ENCODE results near the gene KLF8.
A peak's percentile ranks its signal among the peaks of the same experiment; 100 is the strongest.

Gene KLF8

GRCh38 chrX:56233682-56234081, 1.5 kb downstream of the KLF8 start:
- peak overlapping the region; percentile 68 for H3K4me3 ChIP-seq (ENCODE audit: low read depth, low read length)

GRCh38 chrX:56248492-56248891, 16.3 kb downstream of the KLF8 start:
- Histone ChIP-seq H3K9me3 (ENCODE audit: control insufficient read depth, insufficient read depth, low read length) (peaks cover 46% of the 10 kb centered on the region), H3K36me3 (ENCODE audit: control insufficient read depth, insufficient read depth, low read length) (no peaks in the 10 kb centered on the region), H3K27me3 (ENCODE audit: control insufficient read depth, insufficient read depth, low read length) (no peaks in the 10 kb centered on the region), H3K4me3 (ENCODE audit: low read depth, low read length) (no peak overlapping the region), H3K9ac (ENCODE audit: low read depth, low read length) (no peak overlapping the region), H3K27ac (ENCODE audit: low read depth, low read length) (no peak overlapping the region), H3K4me1 (ENCODE audit: control insufficient read depth, insufficient read depth, low read length) (no peaks in the 10 kb centered on the region)

More at GRCh38 chrX:56233682-56234081, 1.5 kb downstream of the KLF8 start:
- Histone ChIP-seq H3K36me3 (ENCODE audit: control insufficient read depth, insufficient read depth, low read length) (no peaks in the 10 kb centered on the region), H3K9ac (ENCODE audit: low read depth, low read length) (no peak overlapping the region), H3K4me1 (ENCODE audit: control insufficient read depth, insufficient read depth, low read length) (no peaks in the 10 kb centered on the region), H3K27me3 (ENCODE audit: control insufficient read depth, insufficient read depth, low read length) (no peaks in the 10 kb centered on the region), H3K9me3 (ENCODE audit: control insufficient read depth, insufficient read depth, low read length) (peaks cover 46% of the 10 kb centered on the region; the same call in 1 of the 2 replicates), H3K27ac (ENCODE audit: low read depth, low read length) (no peak overlapping the region)

GRCh38 chrX:56253832-56254703, 21.9 kb downstream of the KLF8 start:
- H3K4me1 ChIP-seq (ENCODE audit: control insufficient read depth, insufficient read depth, low read length) = no peaks in the 10 kb centered on the region
- no peaks in the 10 kb centered on the region for H3K36me3 ChIP-seq (ENCODE audit: control insufficient read depth, insufficient read depth, low read length)
- no peaks in the 10 kb centered on the region for H3K27me3 ChIP-seq (ENCODE audit: control insufficient read depth, insufficient read depth, low read length)
- no peak overlapping the region for H3K27ac ChIP-seq (ENCODE audit: low read depth, low read length)
- H3K4me3 ChIP-seq (ENCODE audit: low read depth, low read length) = no peak overlapping the region
- H3K9me3 ChIP-seq (ENCODE audit: control insufficient read depth, insufficient read depth, low read length) = peaks cover 40% of the 10 kb centered on the region
- H3K9ac ChIP-seq (ENCODE audit: low read depth, low read length) = no peak overlapping the region

DNA sequence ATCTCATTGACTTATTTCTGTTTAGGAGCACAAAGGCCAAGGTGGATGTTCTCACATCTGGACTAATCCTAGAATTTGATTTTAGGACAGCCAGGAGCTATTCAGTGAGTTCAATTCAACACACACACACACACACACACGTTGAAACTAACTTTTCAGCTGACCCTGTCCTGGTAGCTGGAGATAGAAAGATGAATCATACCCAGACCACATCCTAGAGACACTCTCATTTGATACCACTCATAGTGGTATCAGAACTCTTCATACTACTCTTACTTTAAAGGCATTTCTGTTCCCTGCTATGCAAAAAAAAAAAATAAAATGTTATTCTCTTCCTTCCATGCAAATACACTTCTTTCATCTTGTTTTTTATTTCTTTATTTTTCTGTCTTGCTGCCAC, 36.7 kb downstream of the KLF8 start:
- H3K9me3 ChIP-seq (ENCODE audit: control insufficient read depth, insufficient read depth, low read length) = peaks cover 42% of the 10 kb centered on the region
- no peak overlapping the region for H3K27ac ChIP-seq (ENCODE audit: low read depth, low read length)
- no peak overlapping the region for H3K9ac ChIP-seq (ENCODE audit: low read depth, low read length)
- no peaks in the 10 kb centered on the region for H3K4me1 ChIP-seq (ENCODE audit: control insufficient read depth, insufficient read depth, low read length)
- H3K36me3 ChIP-seq (ENCODE audit: control insufficient read depth, insufficient read depth, low read length) = no peaks in the 10 kb centered on the region
- no peak overlapping the region for H3K4me3 ChIP-seq (ENCODE audit: low read depth, low read length)
- H3K27me3 ChIP-seq (ENCODE audit: control insufficient read depth, insufficient read depth, low read length) = no peaks in the 10 kb centered on the region

DNA sequence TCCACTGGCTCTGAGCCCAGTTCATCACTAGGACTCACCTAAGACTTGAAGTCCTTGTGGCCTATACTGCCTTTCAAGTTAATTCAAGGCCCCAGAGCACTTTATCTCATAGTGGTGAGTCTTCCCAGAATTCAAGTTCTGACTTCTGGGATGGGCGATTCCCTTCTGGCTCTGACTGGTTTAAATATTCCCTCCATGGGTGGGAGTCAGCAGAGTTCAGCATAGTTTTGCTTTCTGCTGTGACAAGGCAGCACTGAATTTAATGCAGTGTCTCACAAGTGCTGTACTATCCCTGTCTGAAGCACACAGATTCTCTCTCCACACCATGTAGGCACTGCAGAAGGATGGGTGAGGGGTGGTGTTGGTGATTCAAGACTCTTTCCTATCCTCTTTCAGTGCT, 46.5 kb downstream of the KLF8 start:
- no peaks in the 10 kb centered on the region for H3K4me1 ChIP-seq (ENCODE audit: control insufficient read depth, insufficient read depth, low read length)
- peaks cover 43% of the 10 kb centered on the region for H3K9me3 ChIP-seq (ENCODE audit: control insufficient read depth, insufficient read depth, low read length)
- no peak overlapping the region for H3K27ac ChIP-seq (ENCODE audit: low read depth, low read length)
- no peaks in the 10 kb centered on the region for H3K36me3 ChIP-seq (ENCODE audit: control insufficient read depth, insufficient read depth, low read length)
- no peak overlapping the region for H3K9ac ChIP-seq (ENCODE audit: low read depth, low read length)
- no peaks in the 10 kb centered on the region for H3K27me3 ChIP-seq (ENCODE audit: control insufficient read depth, insufficient read depth, low read length)
- no peak overlapping the region for H3K4me3 ChIP-seq (ENCODE audit: low read depth, low read length)

DNA sequence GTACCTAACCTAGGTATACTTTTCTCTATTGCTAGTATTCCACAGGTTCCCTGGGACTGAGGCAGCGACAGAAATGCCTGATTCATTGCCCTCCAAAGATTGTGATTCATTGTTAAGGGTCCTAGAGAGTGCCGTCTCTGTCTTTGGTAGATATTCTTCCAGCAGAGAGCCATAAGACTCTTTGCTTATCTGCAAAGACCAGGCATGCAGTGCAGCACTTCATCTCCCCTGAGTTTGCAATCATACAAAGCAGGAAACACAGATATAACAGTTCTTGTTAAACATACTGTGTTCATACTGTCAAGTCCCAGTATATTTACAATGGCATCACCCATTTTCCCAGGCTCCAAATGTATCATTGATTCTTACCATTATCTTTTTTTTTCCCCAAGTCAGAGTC, 47.7 kb downstream of the KLF8 start:
- no peak overlapping the region for H3K27ac ChIP-seq (ENCODE audit: low read depth, low read length)
- no peak overlapping the region for H3K4me3 ChIP-seq (ENCODE audit: low read depth, low read length)
- H3K36me3 ChIP-seq (ENCODE audit: control insufficient read depth, insufficient read depth, low read length) = no peaks in the 10 kb centered on the region
- no peaks in the 10 kb centered on the region for H3K27me3 ChIP-seq (ENCODE audit: control insufficient read depth, insufficient read depth, low read length)
- peaks cover 45% of the 10 kb centered on the region for H3K9me3 ChIP-seq (ENCODE audit: control insufficient read depth, insufficient read depth, low read length)
- H3K4me1 ChIP-seq (ENCODE audit: control insufficient read depth, insufficient read depth, low read length) = no peaks in the 10 kb centered on the region
- H3K9ac ChIP-seq (ENCODE audit: low read depth, low read length) = no peak overlapping the region

- Histone ChIP-seq H3K9ac (ENCODE audit: low read depth, low read length) (no peak overlapping the region), H3K4me1 (ENCODE audit: control insufficient read depth, insufficient read depth, low read length) (no peaks in the 10 kb centered on the region), H3K27ac (ENCODE audit: low read depth, low read length) (no peak overlapping the region), H3K36me3 (ENCODE audit: control insufficient read depth, insufficient read depth, low read length) (no peaks in the 10 kb centered on the region), H3K27me3 (ENCODE audit: control insufficient read depth, insufficient read depth, low read length) (no peaks in the 10 kb centered on the region), H3K4me3 (ENCODE audit: low read depth, low read length) (no peak overlapping the region), H3K9me3 (ENCODE audit: control insufficient read depth, insufficient read depth, low read length) (peaks cover 62% of the 10 kb centered on the region)
These were observed 49.6 kb downstream of the KLF8 start for GRCh38 chrX:56281789-56282188.

DNA sequence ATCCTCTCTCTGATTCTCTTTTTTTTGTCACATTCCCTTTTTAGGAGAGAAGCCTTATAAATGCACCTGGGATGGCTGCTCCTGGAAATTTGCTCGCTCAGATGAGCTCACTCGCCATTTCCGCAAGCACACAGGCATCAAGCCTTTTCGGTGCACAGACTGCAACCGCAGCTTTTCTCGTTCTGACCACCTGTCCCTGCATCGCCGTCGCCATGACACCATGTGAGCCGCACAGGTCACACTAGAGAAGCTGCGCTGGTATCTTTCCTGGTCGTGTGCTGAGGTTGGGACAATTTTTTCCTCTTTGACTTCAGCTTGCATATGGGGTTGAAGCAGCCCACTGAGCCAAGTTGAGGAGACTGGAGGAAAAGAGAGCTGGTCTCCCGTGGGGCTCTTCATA, 52.1 kb downstream of the KLF8 start:
- Histone ChIP-seq H3K4me1 (ENCODE audit: control insufficient read depth, insufficient read depth, low read length) (no peaks in the 10 kb centered on the region), H3K9me3 (ENCODE audit: control insufficient read depth, insufficient read depth, low read length) (peaks cover 67% of the 10 kb centered on the region), H3K36me3 (ENCODE audit: control insufficient read depth, insufficient read depth, low read length) (no peaks in the 10 kb centered on the region), H3K9ac (ENCODE audit: low read depth, low read length) (no peak overlapping the region), H3K27me3 (ENCODE audit: control insufficient read depth, insufficient read depth, low read length) (no peaks in the 10 kb centered on the region), H3K27ac (ENCODE audit: low read depth, low read length) (no peak overlapping the region), H3K4me3 (ENCODE audit: low read depth, low read length) (no peak overlapping the region)

DNA sequence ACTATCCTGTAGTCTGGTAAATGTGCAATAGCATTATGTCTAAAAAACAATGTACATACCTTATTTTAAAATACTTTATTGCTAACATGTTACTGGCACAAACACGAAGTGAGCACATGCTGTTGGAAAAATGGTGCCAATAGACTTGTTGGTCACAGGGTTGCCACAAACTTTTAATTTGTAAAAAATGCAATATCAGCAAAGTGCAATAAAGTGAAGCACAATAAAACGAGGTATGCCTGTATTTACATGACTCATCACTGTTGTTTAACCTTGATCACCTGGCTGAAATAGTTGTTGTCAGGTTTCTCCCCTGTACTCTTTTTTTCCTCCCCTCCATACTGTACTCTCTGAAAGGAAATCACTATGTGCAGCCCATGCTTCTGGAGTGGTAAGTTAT, 56.5 kb downstream of the KLF8 start:
- H3K9me3 ChIP-seq (ENCODE audit: control insufficient read depth, insufficient read depth, low read length) = peaks cover 73% of the 10 kb centered on the region
- no peak overlapping the region for H3K27ac ChIP-seq (ENCODE audit: low read depth, low read length)
- H3K4me3 ChIP-seq (ENCODE audit: low read depth, low read length) = no peak overlapping the region
- no peaks in the 10 kb centered on the region for H3K36me3 ChIP-seq (ENCODE audit: control insufficient read depth, insufficient read depth, low read length)
- no peaks in the 10 kb centered on the region for H3K27me3 ChIP-seq (ENCODE audit: control insufficient read depth, insufficient read depth, low read length)
- H3K9ac ChIP-seq (ENCODE audit: low read depth, low read length) = no peak overlapping the region
- no peaks in the 10 kb centered on the region for H3K4me1 ChIP-seq (ENCODE audit: control insufficient read depth, insufficient read depth, low read length)

- Histone ChIP-seq H3K27me3 (ENCODE audit: control insufficient read depth, insufficient read depth, low read length) (no peaks in the 10 kb centered on the region), H3K27ac (ENCODE audit: low read depth, low read length) (no peak overlapping the region), H3K4me3 (ENCODE audit: low read depth, low read length) (no peak overlapping the region), H3K4me1 (ENCODE audit: control insufficient read depth, insufficient read depth, low read length) (no peaks in the 10 kb centered on the region), H3K36me3 (ENCODE audit: control insufficient read depth, insufficient read depth, low read length) (no peaks in the 10 kb centered on the region), H3K9ac (ENCODE audit: low read depth, low read length) (no peak overlapping the region), H3K9me3 (ENCODE audit: control insufficient read depth, insufficient read depth, low read length) (peaks cover 69% of the 10 kb centered on the region)
These were observed 57.3 kb downstream of the KLF8 start for GRCh38 chrX:56289449-56289848.

DNA sequence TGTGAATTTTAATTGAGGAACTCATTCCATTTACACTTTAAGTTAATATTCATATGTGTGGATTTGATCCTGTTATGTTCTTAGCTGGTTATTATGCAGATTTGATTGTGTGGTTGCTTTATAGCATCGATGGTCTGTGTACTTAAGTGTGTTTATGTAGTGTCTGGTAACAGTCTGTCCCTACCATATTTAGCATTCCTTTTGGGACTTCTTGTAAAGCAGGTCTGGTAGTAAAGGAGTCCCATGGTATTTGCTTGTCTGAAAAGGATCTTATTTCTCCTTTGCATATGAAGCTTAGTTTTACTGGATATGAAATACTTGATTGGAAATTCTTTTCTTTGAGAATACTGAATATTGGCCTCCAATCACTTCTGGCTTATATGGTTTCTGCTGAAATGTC, 76.6 kb downstream of the KLF8 start:
- H3K9me3 ChIP-seq (ENCODE audit: control insufficient read depth, insufficient read depth, low read length) = peaks cover 62% of the 10 kb centered on the region
- H3K4me1 ChIP-seq (ENCODE audit: control insufficient read depth, insufficient read depth, low read length) = no peaks in the 10 kb centered on the region
- no peaks in the 10 kb centered on the region for H3K36me3 ChIP-seq (ENCODE audit: control insufficient read depth, insufficient read depth, low read length)

More for the DNA sequence above, 76.6 kb downstream of the KLF8 start:
- no peaks in the 10 kb centered on the region for H3K27me3 ChIP-seq (ENCODE audit: control insufficient read depth, insufficient read depth, low read length)
- H3K4me3 ChIP-seq (ENCODE audit: low read depth, low read length) = no peak overlapping the region
- H3K9ac ChIP-seq (ENCODE audit: low read depth, low read length) = no peak overlapping the region
- no peak overlapping the region for H3K27ac ChIP-seq (ENCODE audit: low read depth, low read length)
